ENCODE results near the gene MAB21L3.

The MAB21L3 gene

GRCh38 chr1:116157096-116157495 lies 45.9 kb downstream of the MAB21L3 start:
- TF ChIP-seq POLR2A (IDR thresholded peaks at IDR 0.05; ENCODE audit: low read length) (no peak), GATA1 (IDR thresholded peaks at IDR 0.05; ENCODE audit: low read depth, low read length) (no peak)
- DNase-seq: no peak

GRCh38 chr1:116159177-116159576 lies 48.0 kb downstream of the MAB21L3 start:
- no peak for DNase-seq
- no peak for TF ChIP-seq GATA1 (IDR thresholded peaks at IDR 0.05; ENCODE audit: low read depth, low read length)
- TF ChIP-seq POLR2A (IDR thresholded peaks at IDR 0.05; ENCODE audit: low read length): no peak

- no peak for TF ChIP-seq POLR2A (IDR thresholded peaks at IDR 0.05; ENCODE audit: low read length)
- no peak for DNase-seq
Observed at GRCh38 chr1:116159611-116160010, 48.4 kb downstream of the MAB21L3 start.

- TF ChIP-seq POLR2A (IDR thresholded peaks at IDR 0.05; ENCODE audit: low read length) (no peak), GATA1 (IDR thresholded peaks at IDR 0.05; ENCODE audit: low read depth, low read length) (no peak)
- no peak for DNase-seq
Observed at GRCh38 chr1:116161390-116161789, 50.2 kb downstream of the MAB21L3 start.

GRCh38 chr1:116161877-116162390 lies 50.7 kb downstream of the MAB21L3 start:
- peak in 1 of 2 experiments; percentile 6 for DNase-seq
- TF ChIP-seq GATA1 (IDR thresholded peaks at IDR 0.05; ENCODE audit: low read depth, low read length): no peak
- TF ChIP-seq POLR2A (IDR thresholded peaks at IDR 0.05; ENCODE audit: low read length): no peak

- TF ChIP-seq GATA1 (IDR thresholded peaks at IDR 0.05; ENCODE audit: low read depth, low read length) (no peak), POLR2A (IDR thresholded peaks at IDR 0.05; ENCODE audit: low read length) (no peak)
- no peak for DNase-seq
Observed at GRCh38 chr1:116163533-116163932, 52.3 kb downstream of the MAB21L3 start.

GRCh38 chr1:116164150-116164549 lies 53.0 kb downstream of the MAB21L3 start:
- TF ChIP-seq POLR2A (IDR thresholded peaks at IDR 0.05; ENCODE audit: low read length) (no peak), GATA1 (IDR thresholded peaks at IDR 0.05; ENCODE audit: low read depth, low read length) (no peak)

GRCh38 chr1:116164604-116165368 lies 53.6 kb downstream of the MAB21L3 start:
- TF ChIP-seq POLR2A (IDR thresholded peaks at IDR 0.05; ENCODE audit: low read length) (no peak), GATA1 (IDR thresholded peaks at IDR 0.05; ENCODE audit: low read depth, low read length) (no peak)
- no peak for DNase-seq

More at GRCh38 chr1:116164150-116164549, 53.0 kb downstream of the MAB21L3 start:
- DNase-seq: no peak

GRCh38 chr1:116165572-116165971 lies 54.4 kb downstream of the MAB21L3 start:
- TF ChIP-seq GATA1 (IDR thresholded peaks at IDR 0.05; ENCODE audit: low read depth, low read length): no peak
- no peak for TF ChIP-seq POLR2A (IDR thresholded peaks at IDR 0.05; ENCODE audit: low read length)
- DNase-seq: no peak

GRCh38 chr1:116166011-116166571 lies 54.9 kb downstream of the MAB21L3 start:
- DNase-seq: no peak
- TF ChIP-seq GATA1 (IDR thresholded peaks at IDR 0.05; ENCODE audit: low read depth, low read length): no peak
- no peak for TF ChIP-seq POLR2A (IDR thresholded peaks at IDR 0.05; ENCODE audit: low read length)

- DNase-seq: no peak
- TF ChIP-seq GATA1 (IDR thresholded peaks at IDR 0.05; ENCODE audit: low read depth, low read length): no peak
- no peak for TF ChIP-seq POLR2A (IDR thresholded peaks at IDR 0.05; ENCODE audit: low read length)
Observed at GRCh38 chr1:116166655-116167054, 55.5 kb downstream of the MAB21L3 start.

- TF ChIP-seq POLR2A (IDR thresholded peaks at IDR 0.05; ENCODE audit: low read length): no peak
- no peak for TF ChIP-seq GATA1 (IDR thresholded peaks at IDR 0.05; ENCODE audit: low read depth, low read length)
- no peak for DNase-seq
Observed at GRCh38 chr1:116167625-116168276, 56.6 kb downstream of the MAB21L3 start.

GRCh38 chr1:116168277-116169032 lies 57.3 kb downstream of the MAB21L3 start:
- DNase-seq: peak; percentile 82 to 86
- no peak for TF ChIP-seq POLR2A (IDR thresholded peaks at IDR 0.05; ENCODE audit: low read length)
- no peak for TF ChIP-seq GATA1 (IDR thresholded peaks at IDR 0.05; ENCODE audit: low read depth, low read length)

- TF ChIP-seq POLR2A (IDR thresholded peaks at IDR 0.05; ENCODE audit: low read length): no peak
- no peak for TF ChIP-seq GATA1 (IDR thresholded peaks at IDR 0.05; ENCODE audit: low read depth, low read length)
- no peak for DNase-seq
Observed at GRCh38 chr1:116169898-116170297, 58.7 kb downstream of the MAB21L3 start.
